Pancreas (tissue), 10 donors: Measurements from ENCODE around the gene MEOX2. TPM values are rescaled to one million over a fixed set of nuclear protein-coding genes. Genes with fewer than 3 reads are reported as not detected.

Source experiments
- ATAC-seq, 4 donors: fragments of 200-7000 bp; cut with Tn5 transposase; one replicate each; pipeline versions ENCODE4 v1.8.0 to v1.9.1; 2020; ENCODE audit warnings: mild to moderate bottlenecking in 4 of 4, moderate library complexity in 4 of 4
- DNase-seq, 6 donors: peaks; one replicate each; pipeline ENCODE4 v3.0.0-alpha.2; 2020
- FAIRE-seq: peaks from 2 replicates; lab custom pipeline; 2012; peaks lifted over from hg19 to GRCh38; lab: Jason Lieb, UNC
- H3K27ac ChIP-seq, 4 donors: fragments of 200-600 bp; sonication (generic); 1 replicate in 3 of 4; 2 replicates in 1 of 4; pipeline versions ENCODE4 v1.5.0 to v1.8.0; 2020
- H3K27me3 ChIP-seq, 4 donors: fragments of 200-600 bp; one replicate each; pipeline ENCODE4 v1.8.0; 2021
- H3K36me3 ChIP-seq, 3 donors: fragments of 200-600 bp; sonication (generic) in 1 of 3; one replicate each; pipeline versions ENCODE4 v1.5.0 to v1.8.0; 2020 to 2021
- H3K4me1 ChIP-seq, 3 donors: fragments of 200-600 bp; one replicate each; pipeline ENCODE4 v1.8.0; 2021
- H3K4me3 ChIP-seq, 4 donors: fragments of 200-600 bp; sonication (generic) in 2 of 4; one replicate each; pipeline versions ENCODE4 v1.5.0 to v1.8.0; 2020 to 2021
- H3K9me3 ChIP-seq, 4 donors: fragments of 200-600 bp; one replicate each; pipeline ENCODE4 v1.8.0; 2021
- WGBS, 2 donors: extraction: QIAGEN DNeasy Blood & Tissue Kit; methylation state at CpG; one replicate each; pipeline ENCODE4 v1.1.7; 2013; 5-methylcytosine and 5-hydroxymethylcytosine counted together
- intact Hi-C, 3 donors: fragments of 100-400 bp; cut with DNase I; formaldehyde crosslinking; loops; one replicate each; pipeline versions ENCODE4 v1.11.1 to v1.14.2; 2022
- polyA plus RNA-seq, 2 donors: library from polyadenylated mRNA; stranded (reverse); fragments of 200-250 nt; gene quantifications; one replicate each; pipeline ENCODE4 v1.2.3, GENCODE V29; 2013
- total RNA-seq, 6 donors: library from RNA; stranded (reverse); fragmentation: NEBNext Ultra II Directional in 4 of 6; extraction: Animal tissue kit (Norgen Biotek cat#: 25700) in 4 of 6; gene quantifications; one replicate each; pipeline versions ENCODE4 v1.2.1 to v1.2.4, GENCODE V29; 2021 to 2023
- TF ChIP-seq, protein P1 (sequence below), 4 donors: fragments of 200-600 bp; sonication (generic) in 3 of 4; IDR thresholded peaks; one replicate each; pipeline versions ENCODE4 v1.5.0 to v1.8.0; 2021; ENCODE audit warnings: antibody characterized with exemption in 4 of 4
- donor health status: healthy with polysubstance abuse.
- donor health status: DM: no; HTN: no; CAD: no; lungs with moderate emphysema.
- donor health status: DM: no; HTN: no; CAD: no.
- donor health status: control.
- donor health status: control.
- donor health status: Bipolar disorder and iron deficiency.
- donor health status: DM: yes; HTN: yes; CAD: no.
- donor health status: DM: no; HTN: no; CAD: no.
- donor health status: DM: no; HTN: no; CAD: no.
- donor health status: DM: yes; HTN: yes; CAD: no.

MEOX2 gene
- total and polyA plus RNA-seq, 8 donors = 0.24 to 2.9 (median 1.2) TPM

DNA sequence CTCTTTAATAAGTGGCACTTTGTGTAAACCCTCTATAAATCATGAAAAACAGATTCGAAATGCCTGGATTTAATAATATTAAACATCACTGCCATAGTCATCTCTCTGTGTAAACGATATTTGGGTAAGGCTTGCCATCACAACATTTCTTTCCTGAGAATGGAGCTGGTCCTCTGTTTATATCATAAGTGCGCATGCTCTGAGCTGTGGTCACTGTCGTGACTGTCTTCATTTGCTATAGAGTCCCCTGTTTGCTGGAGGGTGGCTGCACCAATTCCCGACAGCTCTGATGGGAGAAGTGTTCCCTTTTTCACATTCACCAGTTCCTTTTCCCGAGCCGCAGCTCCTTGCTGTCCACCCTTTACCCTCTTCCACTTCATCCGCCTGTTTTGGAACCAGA, 74.3 kb downstream of the MEOX2 start:
- DNase-seq = no peak
- no peaks in the 10 kb centered on the region for H3K27me3 ChIP-seq
- no peak for FAIRE-seq
- no peak overlapping the region for H3K4me3 ChIP-seq
- WGBS, 2 donors = 48 to 64% methylated on average over 8 of the region's 8 CpGs
- no peaks in the 10 kb centered on the region for H3K9me3 ChIP-seq
- no peak for ATAC-seq
- TF ChIP-seq, protein P1, sequence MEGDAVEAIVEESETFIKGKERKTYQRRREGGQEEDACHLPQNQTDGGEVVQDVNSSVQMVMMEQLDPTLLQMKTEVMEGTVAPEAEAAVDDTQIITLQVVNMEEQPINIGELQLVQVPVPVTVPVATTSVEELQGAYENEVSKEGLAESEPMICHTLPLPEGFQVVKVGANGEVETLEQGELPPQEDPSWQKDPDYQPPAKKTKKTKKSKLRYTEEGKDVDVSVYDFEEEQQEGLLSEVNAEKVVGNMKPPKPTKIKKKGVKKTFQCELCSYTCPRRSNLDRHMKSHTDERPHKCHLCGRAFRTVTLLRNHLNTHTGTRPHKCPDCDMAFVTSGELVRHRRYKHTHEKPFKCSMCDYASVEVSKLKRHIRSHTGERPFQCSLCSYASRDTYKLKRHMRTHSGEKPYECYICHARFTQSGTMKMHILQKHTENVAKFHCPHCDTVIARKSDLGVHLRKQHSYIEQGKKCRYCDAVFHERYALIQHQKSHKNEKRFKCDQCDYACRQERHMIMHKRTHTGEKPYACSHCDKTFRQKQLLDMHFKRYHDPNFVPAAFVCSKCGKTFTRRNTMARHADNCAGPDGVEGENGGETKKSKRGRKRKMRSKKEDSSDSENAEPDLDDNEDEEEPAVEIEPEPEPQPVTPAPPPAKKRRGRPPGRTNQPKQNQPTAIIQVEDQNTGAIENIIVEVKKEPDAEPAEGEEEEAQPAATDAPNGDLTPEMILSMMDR (IDR thresholded peaks at IDR 0.05) = no peak
- no peaks in the 10 kb centered on the region for H3K4me1 ChIP-seq
- intact Hi-C loops = no loop called here
- no peaks in the 10 kb centered on the region for H3K36me3 ChIP-seq
- no peak overlapping the region for H3K27ac ChIP-seq

- FAIRE-seq = no peak
- TF ChIP-seq, protein P1 (IDR thresholded peaks at IDR 0.05) = no peak
- no peaks in the 10 kb centered on the region for H3K27me3 ChIP-seq
- DNase-seq = no peak
- ATAC-seq = no peak
- H3K36me3 ChIP-seq = no peaks in the 10 kb centered on the region
- no peaks in the 10 kb centered on the region for H3K4me1 ChIP-seq
- intact Hi-C loops = no loop called here
- H3K4me3 ChIP-seq = no peak overlapping the region
- H3K9me3 ChIP-seq = no peaks in the 10 kb centered on the region
- WGBS, 2 donors = 52 to 72% methylated on average over 2 of the region's 2 CpGs
- H3K27ac ChIP-seq = no peak overlapping the region
Observed at GRCh38 chr7:15610503-15610902, 76.0 kb downstream of the MEOX2 start.

GRCh38 chr7:15609287-15609686, 77.2 kb downstream of the MEOX2 start:
- Histone ChIP-seq H3K27ac (no peak overlapping the region), H3K36me3 (no peaks in the 10 kb centered on the region), H3K9me3 (no peaks in the 10 kb centered on the region), H3K4me1 (no peaks in the 10 kb centered on the region), H3K27me3 (no peaks in the 10 kb centered on the region), H3K4me3 (no peak overlapping the region)
- TF ChIP-seq, protein P1 (IDR thresholded peaks at IDR 0.05) = no peak
- intact Hi-C loops = no loop called here
- ATAC-seq (no peak), DNase-seq (no peak), FAIRE-seq (no peak)
- 52 to 58% methylated on average over 2 of the region's 2 CpGs for WGBS, 2 donors

DNA sequence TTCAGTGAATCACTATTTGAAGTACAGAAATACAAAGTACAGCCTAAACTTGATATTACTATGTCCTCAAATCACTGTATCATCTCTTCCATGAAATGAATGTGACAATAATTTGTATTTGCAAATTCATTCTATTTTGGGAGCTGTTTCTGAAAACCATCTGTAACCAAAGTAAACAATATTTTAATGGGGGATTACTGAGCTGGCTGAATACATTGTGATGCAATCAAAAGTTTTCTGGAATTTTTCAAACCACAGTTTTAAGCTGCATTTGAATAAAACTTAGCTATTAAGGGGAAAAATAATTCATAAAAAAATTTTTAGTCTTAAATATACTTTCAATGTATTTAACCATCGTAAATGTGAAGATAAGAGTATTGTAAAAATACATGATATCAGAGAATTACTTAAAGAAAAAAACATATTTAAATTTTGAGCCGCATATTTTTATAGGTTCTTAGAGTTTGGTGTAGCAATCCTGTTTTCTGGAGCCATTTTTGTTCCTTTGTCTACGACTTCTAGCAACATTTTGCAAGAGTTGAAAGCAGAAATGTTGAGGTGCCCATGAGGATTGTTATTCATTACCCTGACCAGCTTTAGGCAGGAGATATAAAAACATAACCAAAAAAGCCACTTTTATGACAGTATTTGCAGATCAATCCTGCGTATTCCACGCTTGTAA, 78.8 kb downstream of the MEOX2 start:
- H3K9me3 ChIP-seq = no peaks in the 10 kb centered on the region
- WGBS, 2 donors = 70 to 83% methylated on average over 5 of the region's 5 CpGs
- no peak for FAIRE-seq

DNA sequence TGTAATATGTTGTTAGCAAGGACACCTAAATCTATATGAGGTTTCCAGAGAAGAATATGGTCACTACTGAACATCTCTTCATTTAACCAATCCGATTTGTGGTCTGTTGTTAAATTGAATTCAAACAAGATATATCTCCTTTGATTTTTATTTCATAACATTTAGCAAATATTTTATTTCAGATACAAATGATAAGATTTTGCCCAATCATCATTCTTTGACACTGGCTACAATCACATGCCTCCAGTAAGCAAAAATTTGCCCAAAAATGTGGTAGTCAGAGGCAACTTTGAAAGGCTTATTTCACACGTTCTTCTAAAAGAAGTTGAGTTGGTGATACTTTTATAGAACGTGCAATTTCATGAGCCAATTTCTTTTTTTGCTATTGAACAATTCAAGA, 79.9 kb downstream of the MEOX2 start:
- DNase-seq = no peak
- Histone ChIP-seq H3K27ac (no peak overlapping the region), H3K4me1 (no peaks in the 10 kb centered on the region), H3K9me3 (no peaks in the 10 kb centered on the region), H3K36me3 (no peaks in the 10 kb centered on the region), H3K27me3 (no peaks in the 10 kb centered on the region), H3K4me3 (no peak overlapping the region)
- no peak for ATAC-seq
- TF ChIP-seq, protein P1 (IDR thresholded peaks at IDR 0.05) = no peak
- FAIRE-seq = no peak
- intact Hi-C loops = no loop called here
- WGBS, 2 donors = 44 to 56% methylated on average over 3 of the region's 3 CpGs

More for the DNA sequence above, 78.8 kb downstream of the MEOX2 start:
- no peak overlapping the region for H3K4me3 ChIP-seq
- intact Hi-C loops = no loop called here
- TF ChIP-seq, protein P1 (IDR thresholded peaks at IDR 0.05) = no peak
- ATAC-seq = no peak
- H3K36me3 ChIP-seq = no peaks in the 10 kb centered on the region
- no peak overlapping the region for H3K27ac ChIP-seq
- no peaks in the 10 kb centered on the region for H3K27me3 ChIP-seq
- no peak for DNase-seq
- no peaks in the 10 kb centered on the region for H3K4me1 ChIP-seq
